KMS-11 (cell line): ENCODE data around the gene CLEC2A.
A peak's percentile ranks its signal among the peaks of the same experiment; 100 is the strongest.

ENCODE experiments used
- H2AFZ ChIP-seq: fragments of 200-600 bp; sonication (generic); 2 replicates; pipeline ENCODE4 v1.6.1; 2016; ENCODE audit warnings: antibody characterized with exemption, mixed run types, low read depth
- H3K27ac ChIP-seq: fragments of 200-600 bp; sonication (generic); 2 replicates; pipeline ENCODE4 v1.6.1; 2016; ENCODE audit warnings: mild to moderate bottlenecking, mixed run types
- H3K27me3 ChIP-seq: fragments of 200-600 bp; sonication (generic); 2 replicates; pipeline ENCODE4 v1.6.1; 2017; ENCODE audit warnings: mild to moderate bottlenecking, low read depth, mixed run types, moderate library complexity; ENCODE audit not compliant: insufficient read depth
- H3K36me3 ChIP-seq: fragments of 200-600 bp; sonication (generic); 2 replicates; pipeline ENCODE4 v1.6.1; 2017; ENCODE audit warnings: mild to moderate bottlenecking, mixed run types; ENCODE audit not compliant: insufficient read depth
- H3K4me1 ChIP-seq: fragments of 200-600 bp; sonication (generic); 2 replicates; pipeline ENCODE4 v1.6.1; 2016; ENCODE audit warnings: mild to moderate bottlenecking, low read depth, mixed run types; ENCODE audit not compliant: poor library complexity, severe bottlenecking
- H3K4me2 ChIP-seq: fragments of 200-600 bp; sonication (generic); 2 replicates; pipeline ENCODE4 v1.7.0; 2016; ENCODE audit warnings: mild to moderate bottlenecking, mixed run types
- H3K4me3 ChIP-seq: fragments of 200-600 bp; sonication (generic); IDR thresholded peaks from 2 replicates; pipeline ENCODE4 v1.6.1; 2017; ENCODE audit warnings: low read depth, low read length, mixed read lengths; ENCODE audit not compliant: insufficient read depth
- H3K79me2 ChIP-seq: fragments of 200-600 bp; sonication (generic); 2 replicates; pipeline ENCODE4 v1.6.1; 2016; ENCODE audit warnings: low read depth, mixed run types; ENCODE audit not compliant: insufficient read depth
- H3K9ac ChIP-seq: fragments of 200-600 bp; sonication (generic); 2 replicates; pipeline ENCODE4 v1.6.1; 2016; ENCODE audit warnings: mild to moderate bottlenecking, mixed run types
- H4K20me1 ChIP-seq: fragments of 200-600 bp; sonication (generic); 2 replicates; pipeline ENCODE4 v1.6.1; 2016; ENCODE audit warnings: mild to moderate bottlenecking, mixed run types; ENCODE audit not compliant: insufficient read depth
- CTCF ChIP-seq: fragments of 200-600 bp; sonication (generic); conservative IDR thresholded peaks from 2 replicates; pipeline ENCODE4 v1.6.1; 2017; ENCODE audit warnings: low read depth, mild to moderate bottlenecking, antibody characterized with exemption, low read length, moderate library complexity, mixed read lengths

CLEC2A gene

GRCh38 chr12:9868951-9869306 is 63.2 kb downstream of the CLEC2A start:
- peak overlapping the region; percentile 74 for H3K27ac ChIP-seq
- H3K27me3 ChIP-seq = no peaks in the 10 kb centered on the region
- H4K20me1 ChIP-seq = no peaks in the 10 kb centered on the region
- TF ChIP-seq CTCF = no peak
- peak overlapping the region; percentile 75 for H3K4me2 ChIP-seq
- H2AFZ ChIP-seq = peak overlapping the region; percentile 84
- no peaks in the 10 kb centered on the region for H3K36me3 ChIP-seq
- H3K4me1 ChIP-seq = peaks cover 35% of the 10 kb centered on the region
- no peak overlapping the region for H3K4me3 ChIP-seq
- peak overlapping the region; percentile 56 for H3K9ac ChIP-seq
- H3K79me2 ChIP-seq = no peaks in the 10 kb centered on the region

- no peak for TF ChIP-seq CTCF
Observed at GRCh38 chr12:9868311-9868801, 63.8 kb downstream of the CLEC2A start.

GRCh38 chr12:9867531-9867930 is 64.6 kb downstream of the CLEC2A start:
- Histone ChIP-seq H3K4me2 (peak overlapping the region; percentile 55; the same call in 1 of the 2 replicates), H4K20me1 (no peaks in the 10 kb centered on the region), H3K4me1 (peaks cover 35% of the 10 kb centered on the region), H2AFZ (no peak overlapping the region), H3K4me3 (no peak overlapping the region), H3K27me3 (no peaks in the 10 kb centered on the region), H3K27ac (peak overlapping the region; percentile 74), H3K9ac (peak overlapping the region; percentile 56), H3K36me3 (no peaks in the 10 kb centered on the region), H3K79me2 (no peaks in the 10 kb centered on the region)
- TF ChIP-seq CTCF = no peak

More at GRCh38 chr12:9868311-9868801, 63.8 kb downstream of the CLEC2A start:
- H2AFZ ChIP-seq = 0 out of 2 replicates have a peak overlapping the region, but pooled peaks have one; percentile 84
- no peaks in the 10 kb centered on the region for H4K20me1 ChIP-seq
- H3K9ac ChIP-seq = peak overlapping the region; percentile 56
- peaks cover 35% of the 10 kb centered on the region for H3K4me1 ChIP-seq
- no peaks in the 10 kb centered on the region for H3K79me2 ChIP-seq
- no peaks in the 10 kb centered on the region for H3K36me3 ChIP-seq
- H3K27me3 ChIP-seq = no peaks in the 10 kb centered on the region
- H3K4me3 ChIP-seq = no peak overlapping the region
- H3K27ac ChIP-seq = peak overlapping the region; percentile 74
- peak overlapping the region; percentile 75 for H3K4me2 ChIP-seq

GRCh38 chr12:9866860-9867269 is 65.3 kb downstream of the CLEC2A start:
- H3K36me3 ChIP-seq = no peaks in the 10 kb centered on the region
- H3K27ac ChIP-seq = peak overlapping the region; percentile 74
- peak overlapping the region; percentile 56 for H3K9ac ChIP-seq
- peak overlapping the region; percentile 55; the same call in 1 of the 2 replicates for H3K4me2 ChIP-seq
- no peaks in the 10 kb centered on the region for H4K20me1 ChIP-seq
- TF ChIP-seq CTCF = no peak
- no peaks in the 10 kb centered on the region for H3K79me2 ChIP-seq
- H2AFZ ChIP-seq = peak overlapping the region; percentile 5; the same call in 1 of the 2 replicates
- peaks cover 35% of the 10 kb centered on the region for H3K4me1 ChIP-seq
- no peaks in the 10 kb centered on the region for H3K27me3 ChIP-seq
- H3K4me3 ChIP-seq = no peak overlapping the region
